ENCODE data around the gene AKR1B1.
"Not testable (repeated sequence)": the region's sequence is repeated elsewhere in the genome, so short reads cannot be mapped to it uniquely, and the experiment has no call there.

AKR1B1 gene

GRCh38 chr7:134458806-134459698, at the start of gene AKR1B1:
AKR1B1 (minus strand) TSS chr7:134459100; CDS start chr7:134459062, 38 bp downstream.
- no peak for DNase-seq (ENCODE audit: low spot score)

DNA sequence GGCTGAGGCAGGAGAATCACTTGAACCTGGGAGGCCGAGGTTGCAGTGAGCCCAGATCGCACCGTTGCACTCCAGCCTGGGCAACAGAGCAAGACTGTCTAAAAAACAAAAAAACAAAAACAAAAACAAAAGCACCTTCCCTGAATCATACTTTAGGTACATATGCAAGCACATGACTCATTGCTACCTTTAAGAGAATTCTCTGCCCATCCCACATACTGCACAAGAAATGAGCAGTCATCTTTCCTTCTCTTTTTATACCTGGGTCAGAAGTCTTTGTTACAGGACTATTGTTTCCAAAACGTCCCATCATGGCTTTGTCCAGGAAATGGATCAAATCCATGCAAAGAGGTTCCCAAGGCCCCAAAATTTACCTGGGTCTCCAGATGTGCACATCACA, 47.0 kb upstream of the AKR1B1 start:
- peak; percentile 18 for DNase-seq (ENCODE audit: low spot score)

DNA sequence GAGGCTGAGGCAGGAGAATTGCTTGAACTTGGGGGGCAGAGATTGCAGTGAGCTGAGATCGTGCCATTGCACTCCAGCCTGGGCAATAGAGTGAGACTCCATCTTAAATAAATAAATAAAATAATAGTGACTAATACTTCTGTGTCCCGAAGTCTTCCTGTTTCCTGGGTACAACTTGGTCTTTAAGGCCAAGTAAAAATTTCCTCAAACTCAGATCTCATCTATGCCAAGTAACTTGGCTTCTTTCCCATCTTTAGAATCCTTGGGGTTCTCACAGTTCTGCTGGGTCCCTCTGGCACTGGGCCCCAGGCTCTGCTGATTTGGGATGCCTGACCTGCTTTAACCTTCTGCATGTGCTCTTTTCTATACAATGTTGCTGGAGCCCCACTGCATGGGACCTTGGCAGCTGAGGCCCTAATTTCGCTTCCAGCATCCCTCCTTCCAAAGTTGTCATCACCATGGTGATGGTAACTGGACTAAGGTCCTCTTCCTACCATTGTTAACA, 45.8 kb upstream of the AKR1B1 start:
- DNase-seq (ENCODE audit: low spot score) = no peak

- DNase-seq (ENCODE audit: low spot score) = no peak
Measured at GRCh38 chr7:134502463-134503371, 43.8 kb upstream of the AKR1B1 start.

DNA sequence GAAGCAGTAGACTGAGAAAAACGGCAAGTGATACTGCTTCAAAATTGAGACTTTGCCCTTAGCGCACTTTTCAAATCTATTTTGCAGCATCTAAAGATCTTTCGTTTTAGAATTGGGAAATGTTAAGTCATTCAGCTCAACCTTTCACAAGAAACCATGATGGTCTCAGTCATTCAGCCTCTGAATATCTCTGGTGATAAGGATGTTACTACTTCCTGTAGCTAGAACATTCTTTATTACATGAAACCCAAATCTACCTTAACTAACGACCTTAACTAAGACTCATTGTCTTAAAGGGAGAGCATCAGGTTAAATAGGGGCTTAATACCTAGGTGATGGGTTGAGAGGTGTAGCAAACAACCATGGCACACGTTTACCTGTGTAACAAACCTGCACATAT, 42.1 kb upstream of the AKR1B1 start:
- DNase-seq (ENCODE audit: low spot score) = no peak

DNA sequence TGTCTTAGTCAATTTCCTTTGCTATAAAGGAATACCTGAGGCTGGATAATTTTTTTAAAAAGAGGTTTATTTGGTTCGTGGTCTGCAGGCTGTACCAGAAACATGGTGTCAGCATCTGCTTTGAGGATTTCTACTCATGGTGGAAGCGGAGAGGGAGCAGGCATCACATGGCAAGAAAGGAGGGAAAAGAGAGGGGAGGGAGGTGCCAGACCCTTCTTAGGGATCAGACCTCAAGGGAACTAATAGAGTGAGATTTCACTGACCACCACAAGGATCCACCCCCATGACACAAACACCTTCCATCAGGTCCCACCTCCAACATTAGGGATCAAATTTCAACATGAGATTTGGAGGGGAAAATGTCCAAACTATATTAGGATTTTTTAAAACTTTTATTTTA, 41.5 kb upstream of the AKR1B1 start:
- no peak for DNase-seq (ENCODE audit: low spot score)

DNA sequence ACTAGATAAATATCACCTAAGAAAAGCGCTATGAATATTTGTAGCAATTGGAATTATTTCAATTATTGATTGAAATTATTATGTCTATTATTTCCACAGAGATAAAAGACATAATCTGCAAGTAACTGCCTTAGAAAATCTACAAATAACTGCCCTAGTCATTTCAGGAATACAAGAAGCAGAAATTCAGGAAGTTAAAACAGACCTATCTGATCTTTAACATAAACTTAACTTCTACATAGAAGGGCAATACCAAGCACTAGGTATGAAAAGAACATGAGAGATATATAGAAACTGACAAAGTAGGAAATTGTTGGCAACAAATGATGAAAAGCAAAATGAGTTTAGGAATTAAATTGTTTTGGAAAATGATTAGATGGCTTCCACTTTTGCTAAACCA, 36.6 kb upstream of the AKR1B1 start:
- no peak for DNase-seq (ENCODE audit: low spot score)

DNA sequence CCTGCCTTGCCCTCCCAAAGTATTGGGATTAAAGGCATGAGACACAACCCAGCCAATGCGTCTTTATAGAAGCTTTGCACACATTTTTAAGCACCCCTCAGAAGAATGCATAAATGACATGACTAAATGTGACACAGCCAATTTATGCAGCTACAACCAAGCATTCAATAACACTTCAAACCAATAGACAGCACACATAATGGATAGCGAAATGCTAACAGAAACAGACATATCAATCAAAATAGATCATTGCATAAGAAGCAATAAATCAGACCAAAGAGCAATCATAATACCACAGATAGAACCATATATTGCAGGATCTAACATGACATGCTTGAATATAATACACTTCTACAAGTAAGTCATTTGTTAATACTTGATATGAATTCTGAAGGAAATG, 34.2 kb upstream of the AKR1B1 start:
- DNase-seq (ENCODE audit: low spot score) = no peak

GRCh38 chr7:134487721-134488120, 28.8 kb upstream of the AKR1B1 start:
- DNase-seq (ENCODE audit: low spot score) = not testable (repeated sequence)

GRCh38 chr7:134485203-134485602, 26.3 kb upstream of the AKR1B1 start:
- DNase-seq (ENCODE audit: low spot score) = no peak

DNA sequence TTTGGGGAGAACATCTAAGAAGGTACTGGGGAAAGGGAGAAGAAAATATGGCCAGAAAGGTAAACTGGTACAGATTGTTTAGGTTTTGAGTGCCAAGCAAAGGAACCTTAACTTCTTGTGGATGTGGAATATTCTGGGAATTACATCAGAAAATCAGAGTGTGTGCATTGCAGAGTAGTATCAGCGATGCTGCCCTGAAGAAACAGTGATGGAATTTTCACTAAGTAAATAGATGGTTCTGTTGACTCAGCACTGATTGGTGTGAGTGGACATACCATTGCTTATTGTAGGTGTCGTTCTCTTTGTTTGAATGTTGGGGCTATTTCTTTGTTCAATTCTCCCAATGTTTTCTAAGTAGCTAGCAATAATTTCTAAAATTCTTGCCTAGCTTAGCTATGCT, 24.4 kb upstream of the AKR1B1 start:
- DNase-seq (ENCODE audit: low spot score) = no peak

GRCh38 chr7:134482858-134483257, 24.0 kb upstream of the AKR1B1 start:
- no peak for DNase-seq (ENCODE audit: low spot score)

DNA sequence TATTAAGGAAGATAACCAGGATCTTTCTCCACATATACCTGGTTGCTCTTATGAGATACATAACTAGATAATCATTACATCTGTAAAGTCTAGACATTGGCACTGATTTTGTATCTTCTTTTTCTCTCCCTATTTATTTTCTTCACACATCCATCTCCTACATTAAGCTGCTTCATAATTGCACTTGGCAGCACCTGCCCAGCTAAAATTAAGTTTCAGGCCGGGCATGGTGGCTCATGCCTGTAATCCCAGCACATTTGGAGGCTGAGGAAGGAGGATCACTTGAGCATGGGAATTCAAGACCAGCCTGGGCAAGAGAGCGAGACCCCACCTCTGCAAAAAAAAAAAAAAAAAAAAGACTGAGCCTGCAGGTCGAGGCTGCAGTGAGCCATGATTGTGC, 22.3 kb upstream of the AKR1B1 start:
- DNase-seq (ENCODE audit: low spot score) = no peak

- DNase-seq (ENCODE audit: low spot score) = peak; percentile 68
Measured at GRCh38 chr7:134480730-134481129, 21.8 kb upstream of the AKR1B1 start.

DNA sequence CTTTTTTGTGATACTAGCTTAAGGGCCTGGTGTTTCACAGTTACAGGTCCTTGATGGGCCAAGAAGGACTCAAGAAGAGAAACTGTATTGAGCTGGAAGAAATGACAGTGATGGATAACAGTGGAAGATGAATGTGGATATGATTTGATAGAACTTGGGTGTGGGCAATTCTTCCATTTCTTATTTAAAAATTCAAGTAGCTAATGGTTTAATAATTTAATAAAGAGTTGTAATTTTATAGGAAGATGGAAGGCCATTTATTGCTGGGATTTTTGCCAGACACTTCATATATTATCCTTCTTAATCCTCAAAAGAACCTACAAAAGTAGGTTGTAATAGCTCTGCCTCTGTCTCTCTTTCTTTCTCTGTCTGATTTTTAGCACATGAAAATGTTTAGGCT, 21.3 kb upstream of the AKR1B1 start:
- no peak for DNase-seq (ENCODE audit: low spot score)

DNA sequence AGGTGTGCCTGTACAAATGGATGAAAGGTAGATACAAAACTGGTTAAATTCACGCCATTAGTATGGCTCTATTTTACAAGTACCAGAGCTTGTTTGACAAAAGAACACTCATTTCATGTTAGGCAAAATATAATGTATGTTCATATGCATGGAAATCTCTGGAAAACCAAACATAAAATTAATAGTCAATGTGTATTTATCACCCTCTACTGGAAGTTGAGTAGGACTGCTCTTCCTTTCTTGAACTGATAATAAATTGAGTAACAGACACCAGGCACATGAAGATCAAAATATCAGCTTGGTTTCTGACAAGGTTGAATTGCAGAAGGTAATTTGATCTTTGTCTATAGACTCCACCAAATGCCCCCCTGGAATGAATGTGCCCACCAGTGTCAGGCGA, 19.8 kb upstream of the AKR1B1 start:
- DNase-seq (ENCODE audit: low spot score) = no peak

GRCh38 chr7:134477954-134478353, 19.1 kb upstream of the AKR1B1 start:
- no peak for DNase-seq (ENCODE audit: low spot score)

DNA sequence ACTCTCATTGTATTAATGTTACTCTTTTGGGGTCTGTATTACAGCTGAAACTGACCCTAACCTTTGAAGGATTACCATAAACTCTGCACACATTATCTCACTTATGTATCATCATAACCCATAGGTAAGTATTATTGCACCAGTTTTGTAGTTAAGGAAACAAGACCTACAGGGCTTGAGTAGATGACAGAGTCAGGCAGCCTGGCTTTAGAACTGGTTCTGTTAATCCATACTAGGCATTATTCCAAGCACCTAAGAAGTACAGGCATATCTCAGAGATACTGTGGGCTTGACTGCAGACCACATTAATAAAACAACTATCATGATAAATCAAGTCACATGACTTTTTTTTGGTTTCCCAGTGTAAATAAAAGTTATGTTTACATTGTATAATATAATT, 17.1 kb upstream of the AKR1B1 start:
- DNase-seq (ENCODE audit: low spot score) = no peak

GRCh38 chr7:134474828-134475227, 15.9 kb upstream of the AKR1B1 start:
- no peak for DNase-seq (ENCODE audit: low spot score)

GRCh38 chr7:134473861-134474291, 15.0 kb upstream of the AKR1B1 start:
- no peak for DNase-seq (ENCODE audit: low spot score)

GRCh38 chr7:134472572-134473244, 13.8 kb upstream of the AKR1B1 start:
- DNase-seq (ENCODE audit: low spot score) = no peak

DNA sequence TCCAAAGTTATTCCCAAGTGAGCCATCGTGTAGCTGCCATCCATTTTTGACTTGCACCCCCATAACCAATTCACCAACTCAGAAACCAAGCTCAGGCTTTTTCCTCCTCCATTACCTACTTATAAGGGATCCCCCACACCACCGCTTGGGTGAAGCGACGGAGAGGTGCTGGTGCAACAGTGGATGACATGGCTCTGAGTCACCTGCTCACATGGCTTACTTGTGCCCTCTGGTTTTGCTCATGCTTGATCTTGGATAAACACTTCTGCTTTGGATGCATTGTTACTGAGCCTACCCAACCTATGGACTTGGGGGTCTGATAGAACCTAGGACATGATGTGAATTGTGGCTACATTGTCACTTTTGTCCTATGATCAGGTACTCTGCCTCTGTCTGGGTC, 12.0 kb upstream of the AKR1B1 start:
- DNase-seq (ENCODE audit: low spot score) = peak; percentile 35

Data from LoVo (cell line).